Neural cell (in vitro differentiated cells): Measurements from ENCODE around the gene RALA. TPM values are rescaled to one million over a fixed set of nuclear protein-coding genes. Genes with fewer than 3 reads are reported as not detected.
"Not testable (repeated sequence)": the region's sequence is repeated elsewhere in the genome, so short reads cannot be mapped to it uniquely, and the experiment has no call there.

Experiments used
- H2AFZ ChIP-seq: fragments of 200-600, 300-800 bp; sonication (generic), shearing (Covaris generic); 2 replicates; pipeline ENCODE4 v1.6.0; 2014; ENCODE audit warnings: low read depth, mild to moderate bottlenecking, antibody characterized with exemption, low read length, moderate library complexity
- H3F3A ChIP-seq: fragments of 200-600 bp; shearing (Covaris generic); 2 replicates; pipeline ENCODE4 v1.6.1; 2016; ENCODE audit warnings: mild to moderate bottlenecking, moderate library complexity, mixed read lengths, antibody characterized with exemption, low read length; ENCODE audit not compliant: insufficient read depth, poor library complexity, severe bottlenecking
- H3K27ac ChIP-seq: fragments of 200-600, 300-800 bp; sonication (generic), shearing (Covaris generic); 2 replicates; pipeline ENCODE4 v1.5.1; 2014; ENCODE audit warnings: mild to moderate bottlenecking, low read length, moderate library complexity
- H3K27me3 ChIP-seq: fragments of 300-800, 200-600 bp; sonication (generic), shearing (Covaris generic); 2 replicates; pipeline ENCODE4 v1.6.0; 2014; ENCODE audit warnings: mild to moderate bottlenecking, low read depth, low read length, moderate library complexity; ENCODE audit not compliant: insufficient read depth
- H3K36me3 ChIP-seq: fragments of 300-800, 200-600 bp; sonication (generic), shearing (Covaris generic); 2 replicates; pipeline ENCODE4 v1.5.1; 2014; ENCODE audit warnings: mild to moderate bottlenecking, antibody characterized with exemption, low read length, moderate library complexity; ENCODE audit not compliant: insufficient read depth
- H3K4me2 ChIP-seq: fragments of 300-800, 200-600 bp; sonication (generic), shearing (Covaris generic); 2 replicates; pipeline ENCODE4 v1.6.0; 2014; ENCODE audit warnings: mild to moderate bottlenecking, low read length
- H3K4me3 ChIP-seq: fragments of 300-800, 200-600 bp; sonication (generic), shearing (Covaris generic); 2 replicates; pipeline ENCODE4 v1.5.1; 2014; ENCODE audit warnings: mild to moderate bottlenecking, low read length, moderate library complexity
- H3K79me2 ChIP-seq: fragments of 200-600 bp; shearing (Covaris generic); replicated peaks from 2 replicates; pipeline ENCODE4 v1.6.0; 2014; ENCODE audit warnings: mild to moderate bottlenecking, low read length, moderate library complexity; ENCODE audit not compliant: insufficient read depth
- H3K9ac ChIP-seq: fragments of 300-800, 200-600 bp; sonication (generic), shearing (Covaris generic); 2 replicates; pipeline ENCODE4 v1.6.1; 2016; ENCODE audit warnings: mild to moderate bottlenecking, low read length, mixed read lengths
- H3K9me2 ChIP-seq: fragments of 200-600 bp; shearing (Covaris generic); 2 replicates; pipeline ENCODE4 v1.6.1; 2016; ENCODE audit warnings: mild to moderate bottlenecking, low read length, mixed read lengths; ENCODE audit not compliant: insufficient read depth
- H3K9me3 ChIP-seq: fragments of 200-600, 300-800 bp; sonication (generic), shearing (Covaris generic); 2 replicates; pipeline ENCODE4 v1.6.1; 2016; ENCODE audit warnings: mild to moderate bottlenecking, mixed run types, low read length, moderate library complexity, mixed read lengths
- H4K20me1 ChIP-seq: fragments of 200-600 bp; shearing (Covaris generic); 2 replicates; pipeline ENCODE4 v1.6.1; 2016; ENCODE audit warnings: mild to moderate bottlenecking, mixed run types; ENCODE audit not compliant: insufficient read depth
- EP300 ChIP-seq: fragments of 450-650 bp; conservative IDR thresholded peaks from 2 replicates; pipeline ENCODE4 v1.6.1; 2014; ENCODE audit warnings: antibody characterized with exemption, mild to moderate bottlenecking, moderate library complexity; ENCODE audit not compliant: poor library complexity, severe bottlenecking
- EZH2 ChIP-seq: fragments of 200-600, 300-800 bp; shearing (Covaris generic), sonication (generic); IDR thresholded peaks from 2 replicates; pipeline ENCODE4 v1.6.1; 2014; ENCODE audit warnings: antibody characterized with exemption, low read length, borderline replicate concordance, mild to moderate bottlenecking; ENCODE audit not compliant: insufficient read depth, poor library complexity, severe bottlenecking
- MXI1 ChIP-seq: fragments of 450-650 bp; conservative IDR thresholded peaks from 2 replicates; pipeline ENCODE4 v1.6.1; 2014; ENCODE audit warnings: antibody characterized with exemption, mild to moderate bottlenecking; ENCODE audit not compliant: poor library complexity, severe bottlenecking
- POLR2AphosphoS5 ChIP-seq: IDR thresholded peaks from 2 replicates; pipeline ENCODE4 v1.6.1; 2012
- RAD21 ChIP-seq: fragments of 450-650 bp; conservative IDR thresholded peaks from 2 replicates; pipeline ENCODE4 v1.6.1; 2014; ENCODE audit warnings: antibody characterized with exemption, mild to moderate bottlenecking, moderate library complexity
- SMC3 ChIP-seq: fragments of 450-650 bp; conservative IDR thresholded peaks from 2 replicates; pipeline ENCODE4 v1.6.1; 2014; ENCODE audit warnings: antibody characterized with exemption, mild to moderate bottlenecking, moderate library complexity; ENCODE audit not compliant: poor library complexity
- TAF1 ChIP-seq: IDR thresholded peaks from 2 replicates; pipeline ENCODE4 v1.6.1; 2012; ENCODE audit warnings: low read depth
- polyA plus RNA-seq: library from polyadenylated mRNA; depleted of rRNA; stranded (reverse); fragments of >200 nt; gene quantifications from 2 replicates; pipeline ENCODE4 v1.2.3, GENCODE V29; 2014
- TF ChIP-seq, protein P1 (sequence below): fragments of 450-650 bp; IDR thresholded peaks from 2 replicates; pipeline ENCODE4 v1.5.1; 2014; ENCODE audit warnings: antibody characterized with exemption, mild to moderate bottlenecking, moderate library complexity; ENCODE audit not compliant: poor library complexity, severe bottlenecking
- TF ChIP-seq, protein P2 (sequence below): IDR thresholded peaks from 2 replicates; pipeline ENCODE4 v1.6.1; 2012; ENCODE audit warnings: borderline replicate concordance

Gene RALA
- polyA plus RNA-seq, 1 donor from 2014 or later: 36.2 TPM

DNA sequence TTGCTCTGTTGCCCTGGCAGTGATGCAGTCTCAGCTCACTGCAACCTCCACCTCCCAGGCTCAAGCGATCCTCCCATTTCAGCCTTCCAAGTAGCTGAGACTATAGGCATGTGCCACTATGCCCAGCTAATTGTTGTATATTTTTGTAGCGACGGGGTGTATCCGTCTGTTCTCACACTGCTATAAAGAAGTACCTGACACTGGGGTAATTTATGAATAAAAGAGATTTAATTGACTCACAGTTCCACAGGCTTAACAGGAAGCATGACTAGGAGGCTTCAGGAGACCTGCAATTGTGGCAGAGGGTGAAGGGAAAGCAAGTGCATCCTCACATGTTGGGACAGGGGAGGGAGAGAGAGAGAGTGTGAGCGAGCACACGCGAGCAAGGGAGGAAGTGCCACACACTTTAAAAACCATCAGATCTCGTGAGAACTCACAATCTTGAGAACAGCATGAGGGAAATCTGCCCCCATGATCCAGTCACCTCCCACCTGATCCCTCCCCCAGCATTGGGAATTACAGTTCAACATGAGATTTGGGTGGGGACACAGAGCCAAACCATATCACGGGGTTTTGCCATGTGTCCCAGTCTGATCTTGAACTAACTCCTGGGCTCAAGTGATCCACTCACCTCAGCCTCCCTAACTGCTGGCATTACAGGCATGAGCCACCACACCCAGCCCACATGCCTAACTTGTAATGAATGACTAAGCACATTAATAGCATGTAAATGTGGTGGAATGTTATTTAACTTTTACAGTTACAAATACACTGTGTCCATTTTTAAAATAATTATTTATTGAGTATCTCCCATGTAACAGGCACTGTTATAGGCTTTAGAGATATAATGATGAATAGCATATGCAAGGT is 65.5 kb downstream of the RALA start:
- Histone ChIP-seq H3K27ac (no peak overlapping the region), H2AFZ (no peak overlapping the region), H3K9me2 (no peaks in the 10 kb centered on the region), H3K9ac (no peak overlapping the region), H3K4me2 (no peak overlapping the region), H3F3A (no peaks in the 10 kb centered on the region), H3K36me3 (no peaks in the 10 kb centered on the region), H3K27me3 (no peaks in the 10 kb centered on the region), H4K20me1 (no peaks in the 10 kb centered on the region), H3K9me3 (no peaks in the 10 kb centered on the region), H3K79me2 (peaks cover 6% of the 10 kb centered on the region), H3K4me3 (no peak overlapping the region)
- TF ChIP-seq POLR2AphosphoS5 (no peak), EZH2 (no peak), TAF1 (no peak), SMC3 (no peak)
- TF ChIP-seq, protein P1, sequence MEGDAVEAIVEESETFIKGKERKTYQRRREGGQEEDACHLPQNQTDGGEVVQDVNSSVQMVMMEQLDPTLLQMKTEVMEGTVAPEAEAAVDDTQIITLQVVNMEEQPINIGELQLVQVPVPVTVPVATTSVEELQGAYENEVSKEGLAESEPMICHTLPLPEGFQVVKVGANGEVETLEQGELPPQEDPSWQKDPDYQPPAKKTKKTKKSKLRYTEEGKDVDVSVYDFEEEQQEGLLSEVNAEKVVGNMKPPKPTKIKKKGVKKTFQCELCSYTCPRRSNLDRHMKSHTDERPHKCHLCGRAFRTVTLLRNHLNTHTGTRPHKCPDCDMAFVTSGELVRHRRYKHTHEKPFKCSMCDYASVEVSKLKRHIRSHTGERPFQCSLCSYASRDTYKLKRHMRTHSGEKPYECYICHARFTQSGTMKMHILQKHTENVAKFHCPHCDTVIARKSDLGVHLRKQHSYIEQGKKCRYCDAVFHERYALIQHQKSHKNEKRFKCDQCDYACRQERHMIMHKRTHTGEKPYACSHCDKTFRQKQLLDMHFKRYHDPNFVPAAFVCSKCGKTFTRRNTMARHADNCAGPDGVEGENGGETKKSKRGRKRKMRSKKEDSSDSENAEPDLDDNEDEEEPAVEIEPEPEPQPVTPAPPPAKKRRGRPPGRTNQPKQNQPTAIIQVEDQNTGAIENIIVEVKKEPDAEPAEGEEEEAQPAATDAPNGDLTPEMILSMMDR: no peak
- TF ChIP-seq, protein P2, sequence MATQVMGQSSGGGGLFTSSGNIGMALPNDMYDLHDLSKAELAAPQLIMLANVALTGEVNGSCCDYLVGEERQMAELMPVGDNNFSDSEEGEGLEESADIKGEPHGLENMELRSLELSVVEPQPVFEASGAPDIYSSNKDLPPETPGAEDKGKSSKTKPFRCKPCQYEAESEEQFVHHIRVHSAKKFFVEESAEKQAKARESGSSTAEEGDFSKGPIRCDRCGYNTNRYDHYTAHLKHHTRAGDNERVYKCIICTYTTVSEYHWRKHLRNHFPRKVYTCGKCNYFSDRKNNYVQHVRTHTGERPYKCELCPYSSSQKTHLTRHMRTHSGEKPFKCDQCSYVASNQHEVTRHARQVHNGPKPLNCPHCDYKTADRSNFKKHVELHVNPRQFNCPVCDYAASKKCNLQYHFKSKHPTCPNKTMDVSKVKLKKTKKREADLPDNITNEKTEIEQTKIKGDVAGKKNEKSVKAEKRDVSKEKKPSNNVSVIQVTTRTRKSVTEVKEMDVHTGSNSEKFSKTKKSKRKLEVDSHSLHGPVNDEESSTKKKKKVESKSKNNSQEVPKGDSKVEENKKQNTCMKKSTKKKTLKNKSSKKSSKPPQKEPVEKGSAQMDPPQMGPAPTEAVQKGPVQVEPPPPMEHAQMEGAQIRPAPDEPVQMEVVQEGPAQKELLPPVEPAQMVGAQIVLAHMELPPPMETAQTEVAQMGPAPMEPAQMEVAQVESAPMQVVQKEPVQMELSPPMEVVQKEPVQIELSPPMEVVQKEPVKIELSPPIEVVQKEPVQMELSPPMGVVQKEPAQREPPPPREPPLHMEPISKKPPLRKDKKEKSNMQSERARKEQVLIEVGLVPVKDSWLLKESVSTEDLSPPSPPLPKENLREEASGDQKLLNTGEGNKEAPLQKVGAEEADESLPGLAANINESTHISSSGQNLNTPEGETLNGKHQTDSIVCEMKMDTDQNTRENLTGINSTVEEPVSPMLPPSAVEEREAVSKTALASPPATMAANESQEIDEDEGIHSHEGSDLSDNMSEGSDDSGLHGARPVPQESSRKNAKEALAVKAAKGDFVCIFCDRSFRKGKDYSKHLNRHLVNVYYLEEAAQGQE: no peak

DNA sequence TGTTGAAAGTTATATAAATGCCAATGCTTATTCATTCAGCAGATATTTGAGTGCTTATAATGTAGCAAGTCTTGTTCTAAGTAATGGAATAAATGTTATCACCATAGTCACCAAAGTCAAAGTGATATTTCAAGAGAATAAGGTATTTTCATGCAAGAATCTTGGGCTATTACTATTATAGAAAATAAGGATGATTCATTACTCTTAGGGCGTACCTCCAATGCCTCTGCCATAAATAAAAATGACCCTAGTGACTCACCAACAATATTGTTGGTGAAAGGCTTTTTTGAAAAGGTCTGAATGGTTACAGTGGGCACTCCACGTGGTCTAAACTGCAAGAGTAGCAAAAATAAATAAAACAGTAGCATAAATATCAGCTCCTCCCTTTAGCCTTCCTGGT is 68.4 kb downstream of the RALA start:
- no peak overlapping the region for H3K9ac ChIP-seq
- no peaks in the 10 kb centered on the region for H4K20me1 ChIP-seq
- H3K27me3 ChIP-seq: no peaks in the 10 kb centered on the region
- H2AFZ ChIP-seq: no peak overlapping the region
- H3K27ac ChIP-seq: no peak overlapping the region
- no peaks in the 10 kb centered on the region for H3K9me2 ChIP-seq
- H3K4me3 ChIP-seq: no peak overlapping the region
- H3K9me3 ChIP-seq: no peaks in the 10 kb centered on the region
- H3K4me2 ChIP-seq: no peak overlapping the region
- TF ChIP-seq POLR2AphosphoS5: no peak
- TF ChIP-seq EZH2: no peak
- no peak for TF ChIP-seq RAD21
- TF ChIP-seq MXI1: no peak
- TF ChIP-seq TAF1: no peak
- TF ChIP-seq, protein P1: no peak
- no peak for TF ChIP-seq SMC3
- TF ChIP-seq, protein P2: no peak
- TF ChIP-seq EP300: no peak
- H3F3A ChIP-seq: no peaks in the 10 kb centered on the region
- H3K36me3 ChIP-seq: no peaks in the 10 kb centered on the region
- H3K79me2 ChIP-seq: no peaks in the 10 kb centered on the region

DNA sequence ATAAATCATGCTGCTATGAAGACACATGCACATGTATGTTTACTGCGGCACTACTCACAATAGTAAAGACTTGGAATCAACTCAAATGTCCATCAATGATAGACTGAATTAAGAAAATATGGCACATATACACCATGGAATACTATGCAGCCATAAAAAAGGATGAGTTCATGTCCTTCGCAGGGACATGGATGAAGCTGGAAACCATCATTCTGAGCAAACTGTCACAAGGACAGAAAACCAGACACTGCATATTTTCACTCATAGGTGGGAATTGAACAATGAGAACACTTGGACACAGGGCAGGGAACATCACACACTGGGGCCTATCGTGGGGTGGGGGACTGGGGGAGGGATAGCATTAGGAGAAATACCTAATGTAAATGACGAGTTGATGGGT is 69.7 kb downstream of the RALA start:
- not testable (repeated sequence) for H3K9ac ChIP-seq, H3K4me3 ChIP-seq, H3K36me3 ChIP-seq, H3K4me2 ChIP-seq, H2AFZ ChIP-seq, H3K79me2 ChIP-seq, H3K27me3 ChIP-seq, H3F3A ChIP-seq, H4K20me1 ChIP-seq, H3K9me2 ChIP-seq, H3K9me3 ChIP-seq, H3K27ac ChIP-seq
